IMR-90 (cell line): ENCODE data around the gene SORL1. TPM values are rescaled to one million over a fixed set of nuclear protein-coding genes. Genes with fewer than 3 reads are reported as not detected.

Experiments used
- ATAC-seq: fragments of 200-7000 bp; cut with Tn5 transposase; 2 replicates; pipeline ENCODE4 v1.9.1; 2020; ENCODE audit warnings: low read depth, mild to moderate bottlenecking, moderate library complexity
- BruUV-seq: library from RNA; stranded (reverse); fragments of 400-500 nt; replicated peaks from 2 replicates; lab custom pipeline; 2021; lab: Mats Ljungman, UMichigan
- CTCF ChIA-PET: fragments of 300-600 bp; formaldehyde crosslinking; extraction: SDS; loops from one replicate; lab custom pipeline; 2021; ENCODE audit warnings: antibody characterized with exemption; lab: Yijun Ruan, JAX
- POLR2A ChIA-PET: fragments of 300-600 bp; sonication (Branson Sonifier 250); formaldehyde crosslinking; loops from one replicate; lab custom pipeline; 2022; ENCODE audit warnings: antibody characterized with exemption; ENCODE audit not compliant: unreplicated experiment; lab: Charles Lee
- DNase-seq: peaks from one replicate; pipeline ENCODE4 v3.0.0; 2013
- H2AFZ ChIP-seq: replicated peaks from 2 replicates; pipeline ENCODE3; 2013; ENCODE audit warnings: low read length, mild to moderate bottlenecking; ENCODE audit not compliant: poor library complexity
- H2AK5ac ChIP-seq: 2 replicates; pipeline ENCODE4 v1.6.1; 2013; ENCODE audit warnings: low read depth, low read length, inconsistent platforms
- H2AK9ac ChIP-seq: replicated peaks from 2 replicates; pipeline ENCODE3; 2013; ENCODE audit warnings: mild to moderate bottlenecking, low read depth, low read length, moderate library complexity; ENCODE audit not compliant: poor library complexity
- H2BK120ac ChIP-seq: 2 replicates; pipeline ENCODE4 v1.6.1; 2013; ENCODE audit warnings: low read depth, low read length, inconsistent platforms
- H2BK15ac ChIP-seq: 3 replicates; pipeline ENCODE4 v1.6.1; 2013; ENCODE audit warnings: low read depth, low read length, inconsistent platforms
- H2BK20ac ChIP-seq: 2 replicates; pipeline ENCODE4 v1.6.1; 2013; ENCODE audit warnings: low read depth, mild to moderate bottlenecking, inconsistent platforms, low read length, moderate library complexity
- H2BK5ac ChIP-seq: 2 replicates; pipeline ENCODE4 v1.6.1; 2013; ENCODE audit warnings: mild to moderate bottlenecking, low read depth, low read length, inconsistent platforms; ENCODE audit not compliant: poor library complexity, severe bottlenecking
- H3K14ac ChIP-seq: replicated peaks from 2 replicates; pipeline ENCODE4 v1.6.1; 2013; ENCODE audit warnings: low read depth, low read length, inconsistent platforms
- H3K18ac ChIP-seq: 2 replicates; pipeline ENCODE4 v1.6.1; 2013; ENCODE audit warnings: low read depth, low read length, control low read depth
- H3K23ac ChIP-seq: 2 replicates; pipeline ENCODE4 v1.6.1; 2013; ENCODE audit warnings: low read depth, low read length, inconsistent platforms
- H3K27ac ChIP-seq: 2 replicates; pipeline ENCODE4 v1.5.1; 2013; ENCODE audit warnings: mild to moderate bottlenecking, control low read depth, low read length; ENCODE audit not compliant: insufficient read depth
- H3K27me3 ChIP-seq: 2 replicates; pipeline ENCODE4 v1.6.1; 2013; ENCODE audit warnings: low read length; ENCODE audit not compliant: control insufficient read depth, insufficient read depth
- H3K36me3 ChIP-seq: 2 replicates; pipeline ENCODE4 v1.6.1; 2013; ENCODE audit warnings: low read length, mixed read lengths; ENCODE audit not compliant: control insufficient read depth, insufficient read depth
- H3K4ac ChIP-seq: 2 replicates; pipeline ENCODE4 v1.6.1; 2013; ENCODE audit warnings: low read depth, low read length, inconsistent platforms
- H3K4me1 ChIP-seq: 2 replicates; pipeline ENCODE4 v1.6.1; 2013; ENCODE audit warnings: low read length, mixed read lengths; ENCODE audit not compliant: control insufficient read depth, insufficient read depth
- H3K4me2 ChIP-seq: 2 replicates; pipeline ENCODE4 v1.6.1; 2013; ENCODE audit warnings: low read depth, mild to moderate bottlenecking, control low read depth, low read length, moderate library complexity
- H3K4me3 ChIP-seq: 2 replicates; pipeline ENCODE4 v1.5.1; 2013; ENCODE audit warnings: low read depth, mild to moderate bottlenecking, control low read depth, low read length, moderate library complexity; ENCODE audit not compliant: insufficient read depth
- H3K56ac ChIP-seq: 2 replicates; pipeline ENCODE4 v1.6.1; 2013; ENCODE audit warnings: low read length, inconsistent platforms; ENCODE audit not compliant: insufficient read depth; ENCODE audit errors: extremely low read depth
- H3K79me1 ChIP-seq, 2 experiments: 2 replicates each; pipeline ENCODE4 v1.6.1; 2013; ENCODE audit warnings: low read length in 2 of 2, inconsistent platforms in 1 of 2, low read depth in 1 of 2
- H3K9ac ChIP-seq: 2 replicates; pipeline ENCODE4 v1.6.1; 2013; ENCODE audit warnings: low read depth, low read length, control low read depth
- H3K9me1 ChIP-seq: 2 replicates; pipeline ENCODE4 v1.6.1; 2013; ENCODE audit warnings: low read length, inconsistent platforms; ENCODE audit not compliant: insufficient read depth
- H3K9me3 ChIP-seq: 2 replicates; pipeline ENCODE4 v1.6.1; 2013; ENCODE audit warnings: low read length; ENCODE audit not compliant: control insufficient read depth, insufficient read depth
- H4K20me1 ChIP-seq: 2 replicates; pipeline ENCODE4 v1.6.1; 2013; ENCODE audit warnings: low read length, inconsistent platforms; ENCODE audit not compliant: insufficient read depth
- H4K5ac ChIP-seq: 2 replicates; pipeline ENCODE4 v1.6.1; 2013; ENCODE audit warnings: mild to moderate bottlenecking, low read depth, low read length, control low read depth
- H4K8ac ChIP-seq, 2 experiments: 2 replicates each; pipeline ENCODE4 v1.6.1; 2013; ENCODE audit warnings: low read depth in 2 of 2, low read length in 2 of 2, control low read depth in 1 of 2, inconsistent platforms in 1 of 2
- H4K91ac ChIP-seq: 2 replicates; pipeline ENCODE4 v1.6.1; 2013; ENCODE audit warnings: low read depth, low read length, inconsistent platforms; ENCODE audit not compliant: insufficient read depth
- BHLHE40 ChIP-seq: fragments of 150-350 bp; IDR thresholded peaks from 2 replicates; pipeline ENCODE4 v1.6.1; 2016; ENCODE audit warnings: mild to moderate bottlenecking, low read depth, low read length
- CEBPB ChIP-seq: IDR thresholded peaks from 2 replicates; pipeline ENCODE4 v1.6.1; 2012; ENCODE audit warnings: low read depth, low read length, improper control_type of control experiment
- CHD1 ChIP-seq: IDR thresholded peaks from 2 replicates; pipeline ENCODE4 v1.6.1; 2012; ENCODE audit warnings: low read depth, low read length, improper control_type of control experiment
- NFE2L2 ChIP-seq: fragments of 150-350 bp; IDR thresholded peaks from 2 replicates; pipeline ENCODE4 v1.6.1; 2016; ENCODE audit warnings: low read depth, mild to moderate bottlenecking, low read length
- RAD21 ChIP-seq: IDR thresholded peaks from 2 replicates; pipeline ENCODE4 v1.6.1; 2012; ENCODE audit warnings: low read length, improper control_type of control experiment
- RCOR1 ChIP-seq: IDR thresholded peaks from 2 replicates; pipeline ENCODE4 v1.6.1; 2012; ENCODE audit warnings: mild to moderate bottlenecking, low read length, improper control_type of control experiment; ENCODE audit not compliant: insufficient replicate concordance
- WGBS, 2 experiments: methylation state at CpG; one replicate each; pipeline versions ENCODE4 v1.1.5 to v1.1.7; 2013; ENCODE audit warnings: missing lambda C conversion rate in 2 of 2; ENCODE audit not compliant: insufficient read length in 1 of 2; ENCODE audit errors: extremely low coverage in 2 of 2; 5-methylcytosine and 5-hydroxymethylcytosine counted together
- dilution Hi-C: fragments of 300-500 bp; cut with HindIII; formaldehyde crosslinking; loops from one replicate; pipeline ENCODE4 v1.14.3; 2018; ENCODE audit warnings: low sequenced_read_pairs; ENCODE audit not compliant: unreplicated experiment
- in situ Hi-C: fragments of 300-500 bp; cut with MboI; formaldehyde crosslinking; loops from 3 replicates; pipeline ENCODE4 v1.14.3; 2019; ENCODE audit warnings: low sequenced_read_pairs, inconsistent platforms, mixed read lengths
- intact Hi-C: fragments of 100-400 bp; cut with micrococcal nuclease; formaldehyde crosslinking; loops from 2 replicates; pipeline ENCODE4 v1.10.0; 2022
- polyA plus RNA-seq, 3 experiments: library from polyadenylated mRNA; depleted of rRNA; stranded (reverse); fragments of >200 nt; gene quantifications; 2 replicates each; pipeline ENCODE4 v1.2.3, GENCODE V29; 2012; ENCODE audit warnings: low replicate concordance in 1 of 3
- total RNA-seq: library from RNA; depleted of rRNA; stranded (reverse); fragments of >200 nt; gene quantifications from 2 replicates; pipeline ENCODE4 v1.2.3, GENCODE V29; 2012
- TF ChIP-seq, protein P1 (sequence below): conservative IDR thresholded peaks from 2 replicates; pipeline ENCODE4 v1.5.1; 2012; ENCODE audit warnings: mild to moderate bottlenecking, low read depth, low read length, improper control_type of control experiment
- TF ChIP-seq, protein P2 (sequence below): fragments of 150-350 bp; IDR thresholded peaks from 2 replicates; pipeline ENCODE4 v1.6.1; 2017; ENCODE audit warnings: mild to moderate bottlenecking, antibody characterized with exemption, low read length, low read depth

SORL1 gene
- total and polyA plus RNA-seq, 2 of the 4 experiments (the other 2 are of a cell fraction) = 1.0 to 2.0 TPM

DNA sequence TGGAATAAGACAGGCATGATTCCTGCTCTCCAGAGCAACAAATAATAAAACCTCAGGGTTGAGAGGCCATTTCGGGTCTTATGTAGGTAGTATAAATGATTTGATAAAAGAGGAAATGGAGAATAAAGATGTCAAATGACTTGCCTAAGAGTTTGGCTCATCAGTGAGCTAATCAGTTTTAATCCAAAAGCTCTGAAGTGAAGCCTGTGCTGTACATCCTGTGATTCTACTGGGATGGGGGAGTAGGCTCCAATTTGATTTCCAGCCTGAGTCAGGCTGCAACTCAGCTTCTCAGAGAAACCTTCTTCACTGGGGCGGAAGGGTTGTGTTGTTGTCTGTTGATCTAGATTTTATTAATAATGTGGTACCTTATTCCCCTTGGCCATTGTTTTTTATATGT, 192.9 kb downstream of the SORL1 start (continued):
- TF ChIP-seq CEBPB = no peak
- no peak for TF ChIP-seq RAD21
- no peak for TF ChIP-seq RCOR1

DNA sequence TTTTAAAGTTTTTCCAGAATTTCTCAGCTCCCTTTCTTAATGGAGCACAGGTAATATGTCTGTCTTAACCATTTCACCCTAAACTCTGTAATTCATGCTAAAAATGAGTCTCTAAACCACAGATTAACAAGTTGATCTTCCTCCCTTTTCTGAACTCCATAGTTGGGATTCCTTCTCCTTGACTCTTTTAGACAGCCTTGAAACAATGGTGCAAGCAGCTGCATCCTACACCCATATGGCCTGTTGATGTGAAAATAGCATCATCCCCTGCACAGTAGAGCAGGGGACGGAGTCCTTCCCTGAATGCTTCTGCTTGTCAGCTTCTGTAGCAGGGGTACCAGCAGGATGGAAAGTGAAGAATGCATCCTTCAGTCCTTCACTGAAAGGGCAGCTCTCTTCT, 193.5 kb downstream of the SORL1 start:
- peak overlapping the region; percentile 68 for H2BK120ac ChIP-seq
- H3K4ac ChIP-seq = peak overlapping the region; percentile 23
- no peaks in the 10 kb centered on the region for H3K36me3 ChIP-seq
- peak overlapping the region; percentile 24; the same call in 1 of the 2 replicates for H3K14ac ChIP-seq
- 0 out of 2 replicates have a peak overlapping the region, but pooled peaks have one; percentile 26 for H4K5ac ChIP-seq
- no CpG with 5 or more reads among the region's 1 CpG for WGBS, 2 experiments
- H2BK20ac ChIP-seq = peak overlapping the region; percentile 8
- in situ Hi-C loops (no loop called here), dilution Hi-C loops (no loop called here), intact Hi-C loops (no loop called here)
- no peak overlapping the region for H3K4me3 ChIP-seq
- H3K18ac ChIP-seq = peak overlapping the region; percentile 47; the same call in 1 of the 2 replicates
- peak overlapping the region; percentile 74; the same call in 1 of the 3 replicates for H2BK15ac ChIP-seq
- H3K27ac ChIP-seq = no peak overlapping the region
- H4K91ac ChIP-seq = peak overlapping the region; percentile 66
- no peak overlapping the region for H3K4me2 ChIP-seq
- no peak overlapping the region for H3K9ac ChIP-seq
- H3K27me3 ChIP-seq = no peaks in the 10 kb centered on the region
- H4K8ac ChIP-seq = 0 out of 4 replicates have a peak overlapping the region, but pooled peaks of 1 of the 2 experiments have one; percentile 61
- ChIA-PET POLR2A (interaction anchor here (0.6 to 2.4 kb wide), 3 partner anchors 9 to 569 kb away, joined by 3 to 5 read pairs (median 3); no protein-coding TSS in a partner anchor), CTCF (no interaction called here)
- H2BK5ac ChIP-seq = peak overlapping the region; percentile 25
- BruUV-seq = no TSS peak
- peak overlapping the region; percentile 23; the same call in 1 of the 2 replicates for H2AK5ac ChIP-seq
- H3K79me1 ChIP-seq = no peaks in the 10 kb centered on the region
- peaks cover 13% of the 10 kb centered on the region for H3K4me1 ChIP-seq
- DNase-seq (peak; percentile 68), ATAC-seq (peak; percentile 84)
- H2AFZ ChIP-seq = peak overlapping the region; percentile 24
- H3K23ac ChIP-seq = no peak overlapping the region
- H2AK9ac ChIP-seq = no peak overlapping the region
- H3K9me1 ChIP-seq = peaks cover 8% of the 10 kb centered on the region
- no peak overlapping the region for H3K56ac ChIP-seq
- no peaks in the 10 kb centered on the region for H3K9me3 ChIP-seq
- H4K20me1 ChIP-seq = no peaks in the 10 kb centered on the region
- TF ChIP-seq NFE2L2 (no peak), CHD1 (no peak), RCOR1 (no peak), BHLHE40 (no peak)
- TF ChIP-seq, protein P1, sequence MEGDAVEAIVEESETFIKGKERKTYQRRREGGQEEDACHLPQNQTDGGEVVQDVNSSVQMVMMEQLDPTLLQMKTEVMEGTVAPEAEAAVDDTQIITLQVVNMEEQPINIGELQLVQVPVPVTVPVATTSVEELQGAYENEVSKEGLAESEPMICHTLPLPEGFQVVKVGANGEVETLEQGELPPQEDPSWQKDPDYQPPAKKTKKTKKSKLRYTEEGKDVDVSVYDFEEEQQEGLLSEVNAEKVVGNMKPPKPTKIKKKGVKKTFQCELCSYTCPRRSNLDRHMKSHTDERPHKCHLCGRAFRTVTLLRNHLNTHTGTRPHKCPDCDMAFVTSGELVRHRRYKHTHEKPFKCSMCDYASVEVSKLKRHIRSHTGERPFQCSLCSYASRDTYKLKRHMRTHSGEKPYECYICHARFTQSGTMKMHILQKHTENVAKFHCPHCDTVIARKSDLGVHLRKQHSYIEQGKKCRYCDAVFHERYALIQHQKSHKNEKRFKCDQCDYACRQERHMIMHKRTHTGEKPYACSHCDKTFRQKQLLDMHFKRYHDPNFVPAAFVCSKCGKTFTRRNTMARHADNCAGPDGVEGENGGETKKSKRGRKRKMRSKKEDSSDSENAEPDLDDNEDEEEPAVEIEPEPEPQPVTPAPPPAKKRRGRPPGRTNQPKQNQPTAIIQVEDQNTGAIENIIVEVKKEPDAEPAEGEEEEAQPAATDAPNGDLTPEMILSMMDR = no peak
- TF ChIP-seq, protein P2, sequence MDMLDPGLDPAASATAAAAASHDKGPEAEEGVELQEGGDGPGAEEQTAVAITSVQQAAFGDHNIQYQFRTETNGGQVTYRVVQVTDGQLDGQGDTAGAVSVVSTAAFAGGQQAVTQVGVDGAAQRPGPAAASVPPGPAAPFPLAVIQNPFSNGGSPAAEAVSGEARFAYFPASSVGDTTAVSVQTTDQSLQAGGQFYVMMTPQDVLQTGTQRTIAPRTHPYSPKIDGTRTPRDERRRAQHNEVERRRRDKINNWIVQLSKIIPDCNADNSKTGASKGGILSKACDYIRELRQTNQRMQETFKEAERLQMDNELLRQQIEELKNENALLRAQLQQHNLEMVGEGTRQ = no peak
